Duodenal mucosa (tissue), 2 donors: ENCODE results near the gene TM4SF18.

ENCODE experiments used
- H3K27ac ChIP-seq: one replicate; pipeline ENCODE4 v1.7.0; 2013; ENCODE audit warnings: low read depth, low read length
- H3K27me3 ChIP-seq, 2 donors: one replicate each; pipeline ENCODE4 v1.7.0; 2013; ENCODE audit warnings: low read length in 2 of 2, control low read depth in 1 of 2; ENCODE audit not compliant: insufficient read depth in 2 of 2, control insufficient read depth in 1 of 2
- H3K36me3 ChIP-seq, 2 donors: one replicate each; pipeline ENCODE4 v1.7.0; 2013; ENCODE audit warnings: low read length in 2 of 2, control low read depth in 1 of 2; ENCODE audit not compliant: insufficient read depth in 2 of 2, control insufficient read depth in 1 of 2
- H3K4me1 ChIP-seq, 2 donors: one replicate each; pipeline ENCODE4 v1.7.0; 2013; ENCODE audit warnings: low read length in 2 of 2, control low read depth in 1 of 2; ENCODE audit not compliant: insufficient read depth in 2 of 2, control insufficient read depth in 1 of 2
- H3K4me3 ChIP-seq, 2 donors: one replicate each; pipeline ENCODE4 v1.7.0; 2013; ENCODE audit warnings: low read length in 2 of 2, low read depth in 1 of 2
- H3K9ac ChIP-seq, 2 donors: one replicate each; pipeline ENCODE4 v1.7.0; 2013; ENCODE audit warnings: low read length in 2 of 2, low read depth in 1 of 2
- H3K9me3 ChIP-seq, 2 donors: one replicate each; pipeline ENCODE4 v1.7.0; 2013; ENCODE audit warnings: low read length in 2 of 2, control low read depth in 1 of 2; ENCODE audit not compliant: control insufficient read depth in 1 of 2

Gene TM4SF18

DNA sequence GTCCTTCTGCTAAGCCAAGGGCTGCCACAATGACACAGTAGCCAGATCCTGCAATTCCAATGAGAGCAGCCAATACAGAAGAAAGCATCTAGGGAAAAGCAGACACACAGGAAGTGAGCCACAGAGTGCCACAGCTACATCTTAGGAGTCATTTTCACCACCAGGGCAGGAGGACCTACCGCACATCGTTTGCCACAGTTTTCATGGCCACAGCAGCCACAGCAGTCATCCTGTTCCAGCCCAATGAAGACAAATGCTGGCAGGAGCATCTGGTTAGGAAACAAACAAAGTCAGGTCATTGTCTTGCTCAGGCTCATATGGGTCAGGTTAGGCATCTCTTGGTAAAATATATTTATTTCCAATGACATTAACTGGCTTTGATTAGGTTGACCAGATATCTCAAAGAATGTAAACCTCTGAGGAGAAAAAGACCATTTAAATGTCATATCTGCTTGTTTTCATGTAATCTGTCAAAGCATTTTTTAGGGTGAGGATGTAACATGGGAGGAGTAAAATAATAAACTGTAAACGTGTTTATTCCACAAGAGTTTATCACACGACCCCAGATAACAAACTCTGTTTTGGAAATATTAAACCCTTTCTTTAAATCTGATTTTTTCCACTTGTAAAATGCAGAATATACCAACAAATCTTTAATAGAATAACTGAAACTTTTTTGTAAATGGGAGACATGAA, 42.2 kb upstream of the TM4SF18 start:
- H3K4me1 ChIP-seq: peaks cover 20 to 32% of the 10 kb centered on the region in 2 donors
- no peaks in the 10 kb centered on the region for H3K27me3 ChIP-seq
- no peaks in the 10 kb centered on the region for H3K9me3 ChIP-seq
- H3K4me3 ChIP-seq: peak overlapping the region in 1 of 2 donors; percentile 32
- H3K27ac ChIP-seq: peak overlapping the region; percentile 23
- H3K9ac ChIP-seq: peak overlapping the region in 1 of 2 donors; percentile 2
- peaks cover 0 to 4% of the 10 kb centered on the region in 2 donors for H3K36me3 ChIP-seq

DNA sequence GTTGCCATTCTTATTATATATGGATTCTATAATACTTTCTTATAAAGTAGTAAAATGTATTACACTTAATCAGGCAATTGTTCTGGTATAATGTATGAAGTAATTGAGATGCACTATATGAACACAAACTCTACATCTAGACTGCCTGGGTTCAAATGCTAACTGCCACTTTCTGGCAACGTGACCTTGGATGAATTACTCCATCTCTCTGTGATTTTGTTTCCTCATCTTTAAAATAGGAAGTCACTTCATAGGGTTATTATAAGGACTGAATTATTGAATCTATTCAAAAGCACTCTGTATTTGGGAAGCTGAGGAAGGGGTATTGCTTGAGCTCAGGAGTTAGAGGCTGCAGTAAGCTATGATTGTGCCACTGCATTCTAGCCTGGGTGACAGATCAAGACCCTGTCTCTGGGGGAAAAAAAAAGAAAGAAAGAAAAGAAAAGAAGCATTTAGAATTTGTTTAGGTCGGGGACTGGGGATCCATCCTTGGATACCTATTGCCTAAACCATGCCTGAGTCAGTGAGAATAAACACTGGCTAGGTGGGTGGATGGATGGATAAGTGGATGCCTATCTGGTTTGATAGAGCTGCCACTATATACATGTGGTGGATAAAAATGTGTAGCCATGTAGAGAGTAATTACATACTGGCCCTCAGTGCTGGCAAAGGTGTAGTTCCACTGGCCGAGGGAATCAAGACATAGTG, 41.5 kb upstream of the TM4SF18 start:
- Histone ChIP-seq H3K4me1 (peaks cover 26 to 39% of the 10 kb centered on the region in 2 donors), H3K4me3 (no peak overlapping the region), H3K9ac (no peak overlapping the region), H3K27ac (peak overlapping the region; percentile 23), H3K36me3 (peaks cover 0 to 4% of the 10 kb centered on the region in 2 donors), H3K9me3 (no peaks in the 10 kb centered on the region), H3K27me3 (no peaks in the 10 kb centered on the region)

DNA sequence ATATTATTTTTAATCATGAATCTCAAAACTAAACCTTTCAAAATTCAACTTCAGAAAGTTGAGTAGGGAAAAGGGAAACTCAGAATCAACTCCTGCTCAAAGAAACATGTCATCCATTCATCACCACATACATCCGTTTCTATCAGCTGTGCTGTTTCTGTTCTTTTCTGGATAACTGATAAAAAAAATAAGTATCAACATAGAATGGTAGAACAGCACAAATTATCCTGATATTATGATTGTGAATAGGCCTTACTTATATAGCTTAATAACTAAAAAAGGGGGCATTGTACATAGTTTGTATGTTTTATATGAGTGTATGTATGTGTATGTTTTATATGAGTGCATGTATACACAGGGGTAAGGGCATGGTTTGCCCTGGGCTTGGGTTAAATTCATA, 41.0 kb upstream of the TM4SF18 start:
- Histone ChIP-seq H3K4me3 (no peak overlapping the region), H3K36me3 (peaks cover 0 to 4% of the 10 kb centered on the region in 2 donors), H3K9ac (no peak overlapping the region), H3K27ac (no peak overlapping the region), H3K27me3 (no peaks in the 10 kb centered on the region), H3K9me3 (no peaks in the 10 kb centered on the region), H3K4me1 (peaks cover 28 to 40% of the 10 kb centered on the region in 2 donors)

DNA sequence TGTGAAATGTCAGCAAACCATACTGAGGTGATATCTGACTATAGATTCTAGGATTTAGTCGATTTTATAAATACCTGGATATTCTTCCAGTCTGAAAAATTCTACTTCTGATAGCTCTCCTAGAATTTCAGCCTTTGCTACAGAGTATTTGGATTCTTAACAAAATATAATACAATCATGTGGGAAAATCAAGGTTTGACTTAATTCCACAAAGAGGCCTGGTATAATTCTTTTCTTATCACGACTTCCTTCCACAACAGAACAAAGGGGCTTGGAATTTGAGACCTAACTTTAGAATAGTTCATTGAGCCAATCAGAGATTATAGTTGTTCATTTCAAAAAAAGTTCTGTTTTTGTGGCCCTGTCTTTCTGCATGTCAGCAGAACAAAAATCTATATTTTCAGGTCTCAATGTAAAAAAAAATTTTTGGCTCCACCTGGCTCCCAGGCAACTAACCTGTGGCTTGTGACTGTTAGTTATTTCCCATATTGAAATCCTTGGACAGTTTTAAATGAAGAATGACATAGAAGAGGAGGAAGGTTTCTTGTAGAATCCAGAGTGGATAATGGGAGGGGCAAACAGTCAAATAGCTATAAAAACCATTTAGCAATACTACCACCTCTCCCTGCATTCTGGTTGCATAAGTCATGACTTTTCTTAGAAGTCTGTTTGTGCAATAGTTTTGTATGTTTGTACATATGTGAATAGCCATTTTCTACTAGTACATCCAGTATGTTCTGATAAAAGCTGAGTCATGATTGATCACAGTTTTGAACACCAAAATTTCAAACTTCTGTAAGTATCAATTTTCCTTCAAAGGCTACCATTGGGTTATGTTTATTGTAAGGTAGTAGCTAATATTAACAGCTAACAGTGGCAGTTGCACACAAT, 40.0 kb upstream of the TM4SF18 start:
- H3K27ac ChIP-seq: no peak overlapping the region
- H3K4me3 ChIP-seq: no peak overlapping the region
- H3K36me3 ChIP-seq: peaks cover 0 to 4% of the 10 kb centered on the region in 2 donors
- H3K27me3 ChIP-seq: no peaks in the 10 kb centered on the region
- H3K9me3 ChIP-seq: no peaks in the 10 kb centered on the region
- H3K9ac ChIP-seq: no peak overlapping the region
- peaks cover 28 to 40% of the 10 kb centered on the region in 2 donors for H3K4me1 ChIP-seq

DNA sequence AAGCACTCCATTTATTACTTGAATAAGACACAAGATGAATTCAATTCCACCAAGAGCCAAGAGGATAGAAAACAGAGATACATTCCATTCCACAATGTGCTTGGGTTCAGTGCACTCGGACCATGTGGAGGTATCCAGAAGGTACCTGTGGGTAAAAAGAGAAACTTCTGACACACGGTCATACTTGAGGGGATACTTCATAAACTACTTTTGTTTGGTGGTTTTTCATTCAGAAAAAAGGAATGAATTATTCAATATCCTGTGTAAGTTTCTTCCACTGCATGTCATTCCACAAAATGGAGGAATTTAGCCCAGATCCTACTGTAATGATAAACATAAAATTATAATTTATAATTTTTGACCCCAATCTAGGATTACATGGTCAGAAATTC, 38.3 kb upstream of the TM4SF18 start:
- no peak overlapping the region for H3K9ac ChIP-seq
- H3K27me3 ChIP-seq: no peaks in the 10 kb centered on the region
- H3K9me3 ChIP-seq: no peaks in the 10 kb centered on the region
- peaks cover 17 to 34% of the 10 kb centered on the region in 2 donors for H3K4me1 ChIP-seq
- no peak overlapping the region for H3K4me3 ChIP-seq
- no peak overlapping the region for H3K27ac ChIP-seq
- peaks cover 0 to 4% of the 10 kb centered on the region in 2 donors for H3K36me3 ChIP-seq

DNA sequence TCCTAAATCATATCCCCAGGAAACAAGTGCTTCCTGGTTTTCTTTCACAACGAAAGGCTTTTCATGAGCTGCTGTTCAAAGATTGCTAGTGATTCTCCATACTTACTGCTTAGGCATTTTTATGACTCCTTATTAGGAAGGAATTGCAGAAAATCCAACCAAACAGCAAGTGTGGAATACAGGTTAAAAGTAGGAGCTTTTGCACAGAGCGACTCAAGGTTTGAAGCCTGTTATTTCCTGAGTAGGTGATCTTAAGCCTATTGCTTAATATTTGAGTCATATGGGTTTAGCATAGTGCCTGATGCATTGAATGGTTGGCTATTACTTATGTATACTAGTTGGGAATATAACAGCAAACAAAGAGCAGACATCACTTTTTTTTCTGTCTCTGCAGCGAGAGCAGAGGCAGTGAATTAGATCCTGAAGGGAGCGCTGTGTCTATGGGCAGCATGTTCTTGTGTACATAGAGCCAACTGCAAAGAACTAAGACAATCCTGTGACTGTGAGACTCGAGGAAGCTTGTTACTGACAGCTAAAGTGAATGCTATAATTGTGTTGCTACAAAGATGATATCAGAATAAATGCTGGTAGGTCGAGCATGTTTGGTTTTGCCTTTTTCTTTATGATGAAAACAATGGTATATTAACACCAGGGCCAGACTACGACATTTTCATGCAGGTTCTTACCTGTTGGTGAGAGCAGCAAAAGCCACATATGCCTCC, 37.7 kb upstream of the TM4SF18 start:
- Histone ChIP-seq H3K4me3 (peak overlapping the region in 1 of 2 donors; percentile 42), H3K9me3 (no peaks in the 10 kb centered on the region), H3K4me1 (peaks cover 17 to 34% of the 10 kb centered on the region in 2 donors), H3K9ac (no peak overlapping the region), H3K36me3 (peaks cover 0 to 4% of the 10 kb centered on the region in 2 donors), H3K27me3 (no peaks in the 10 kb centered on the region), H3K27ac (peak overlapping the region; percentile 37)

DNA sequence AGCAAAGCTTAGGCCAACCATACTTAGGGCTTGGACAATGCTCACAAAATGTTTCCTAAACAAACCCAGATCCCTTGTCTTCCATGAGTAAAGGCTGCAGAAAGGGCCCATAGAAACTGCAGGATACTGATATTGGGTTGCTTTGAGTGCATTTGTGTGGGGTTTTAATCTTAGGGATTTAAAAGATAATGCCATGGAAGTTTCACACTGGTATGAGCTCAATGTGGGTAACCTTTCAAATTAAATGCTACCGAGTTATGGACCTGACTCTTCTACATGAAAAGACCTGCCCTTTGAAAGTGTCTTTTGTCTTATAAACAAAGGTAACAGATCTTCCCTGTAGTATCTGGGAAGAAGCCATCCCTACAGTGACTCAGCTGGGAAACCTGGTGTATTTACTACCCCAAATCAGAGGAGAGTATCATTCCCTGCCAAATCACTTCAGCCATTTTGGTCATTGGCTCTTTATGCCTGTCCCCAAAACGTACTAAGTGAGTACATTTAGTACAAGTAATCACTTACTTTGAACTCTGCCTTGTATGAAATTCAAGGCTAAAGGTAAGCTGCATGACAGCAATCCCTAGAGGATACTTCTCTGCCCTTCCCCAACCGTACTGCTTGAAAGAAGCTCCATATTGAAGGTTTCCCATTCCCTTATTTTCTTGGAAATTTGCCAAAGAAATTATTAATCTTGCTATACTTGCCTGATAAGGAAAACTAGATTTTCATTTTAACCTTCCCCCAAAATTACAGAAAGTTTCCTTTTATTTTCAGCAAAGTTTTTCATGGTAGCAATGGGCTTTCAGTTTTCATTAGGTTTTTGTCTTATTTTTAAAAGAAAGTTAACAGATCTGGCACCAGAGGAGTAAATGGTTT, 36.8 kb upstream of the TM4SF18 start:
- Histone ChIP-seq H3K27ac (no peak overlapping the region), H3K27me3 (no peaks in the 10 kb centered on the region), H3K9ac (no peak overlapping the region), H3K36me3 (peaks cover 0 to 4% of the 10 kb centered on the region in 2 donors), H3K4me3 (no peak overlapping the region), H3K4me1 (peaks cover 17 to 34% of the 10 kb centered on the region in 2 donors), H3K9me3 (no peaks in the 10 kb centered on the region)

DNA sequence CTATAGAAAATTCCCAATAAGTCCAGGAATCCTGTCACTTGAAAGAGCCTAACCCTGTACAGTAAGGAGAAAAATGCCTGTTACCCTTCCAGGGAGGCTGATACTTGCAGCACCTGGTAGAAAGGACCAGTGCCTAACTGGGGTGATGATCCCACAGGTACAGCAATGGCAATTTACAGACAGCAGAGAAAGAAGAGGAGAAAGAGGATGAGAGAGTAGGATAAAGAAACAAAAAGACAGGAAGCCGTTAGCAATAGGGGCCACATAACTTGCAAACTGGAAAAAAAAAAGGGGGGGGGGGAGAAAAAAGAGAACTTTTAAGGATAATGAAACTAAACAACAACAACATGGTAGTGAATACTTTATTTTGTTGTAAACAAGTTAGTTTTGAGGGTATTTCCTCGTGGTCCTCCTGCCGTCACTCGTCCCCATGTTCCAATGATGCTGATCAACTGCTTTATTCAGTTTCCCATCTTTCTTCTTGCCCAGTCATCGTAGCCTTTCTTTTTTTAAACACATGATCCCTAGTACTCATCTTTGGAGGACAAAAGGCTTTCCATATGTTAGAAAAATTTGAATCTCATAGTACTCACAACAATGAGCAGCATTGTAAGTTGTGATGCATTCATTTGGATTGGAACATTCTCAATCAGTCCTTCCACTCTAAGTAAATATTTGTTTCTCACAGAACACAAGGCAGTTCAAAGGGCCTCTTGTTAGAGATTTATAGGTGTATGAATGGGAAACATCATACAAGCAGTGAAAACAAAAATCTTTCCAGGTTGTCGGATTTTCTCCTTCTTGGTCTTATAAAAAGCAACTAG, 35.5 kb upstream of the TM4SF18 start:
- Histone ChIP-seq H3K9me3 (no peaks in the 10 kb centered on the region), H3K9ac (no peak overlapping the region), H3K36me3 (peaks cover 0 to 4% of the 10 kb centered on the region in 2 donors), H3K4me1 (peaks cover 17 to 34% of the 10 kb centered on the region in 2 donors), H3K27ac (no peak overlapping the region), H3K4me3 (no peak overlapping the region), H3K27me3 (no peaks in the 10 kb centered on the region)
